ENCODE measurements around the gene RORB.

RORB gene

DNA sequence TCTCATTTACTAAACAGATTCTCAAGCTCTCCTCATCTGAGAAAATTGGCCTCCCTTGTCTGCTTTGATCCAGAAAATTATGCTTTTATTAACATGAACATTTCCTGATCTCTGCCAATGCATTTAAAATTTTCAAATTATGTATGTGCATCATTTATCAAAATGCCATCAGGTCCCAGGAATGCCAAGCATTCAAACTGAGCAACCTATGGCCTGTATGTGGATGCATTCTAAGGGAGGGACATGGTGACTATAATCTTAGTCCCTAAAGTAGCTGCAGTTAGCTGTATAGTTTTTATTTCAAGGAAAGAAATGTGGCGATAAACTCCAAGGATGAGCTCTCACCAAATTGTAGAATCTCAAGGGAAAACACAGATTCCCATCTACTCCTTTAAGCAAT is 9.7 kb upstream of the RORB start:
- DNase-seq (ENCODE audit: extremely low read depth, low read depth) = no peak
- TF ChIP-seq, protein P1, sequence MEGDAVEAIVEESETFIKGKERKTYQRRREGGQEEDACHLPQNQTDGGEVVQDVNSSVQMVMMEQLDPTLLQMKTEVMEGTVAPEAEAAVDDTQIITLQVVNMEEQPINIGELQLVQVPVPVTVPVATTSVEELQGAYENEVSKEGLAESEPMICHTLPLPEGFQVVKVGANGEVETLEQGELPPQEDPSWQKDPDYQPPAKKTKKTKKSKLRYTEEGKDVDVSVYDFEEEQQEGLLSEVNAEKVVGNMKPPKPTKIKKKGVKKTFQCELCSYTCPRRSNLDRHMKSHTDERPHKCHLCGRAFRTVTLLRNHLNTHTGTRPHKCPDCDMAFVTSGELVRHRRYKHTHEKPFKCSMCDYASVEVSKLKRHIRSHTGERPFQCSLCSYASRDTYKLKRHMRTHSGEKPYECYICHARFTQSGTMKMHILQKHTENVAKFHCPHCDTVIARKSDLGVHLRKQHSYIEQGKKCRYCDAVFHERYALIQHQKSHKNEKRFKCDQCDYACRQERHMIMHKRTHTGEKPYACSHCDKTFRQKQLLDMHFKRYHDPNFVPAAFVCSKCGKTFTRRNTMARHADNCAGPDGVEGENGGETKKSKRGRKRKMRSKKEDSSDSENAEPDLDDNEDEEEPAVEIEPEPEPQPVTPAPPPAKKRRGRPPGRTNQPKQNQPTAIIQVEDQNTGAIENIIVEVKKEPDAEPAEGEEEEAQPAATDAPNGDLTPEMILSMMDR (IDR thresholded peaks at IDR 0.05; ENCODE audit: low read depth, low read length) = no peak

DNA sequence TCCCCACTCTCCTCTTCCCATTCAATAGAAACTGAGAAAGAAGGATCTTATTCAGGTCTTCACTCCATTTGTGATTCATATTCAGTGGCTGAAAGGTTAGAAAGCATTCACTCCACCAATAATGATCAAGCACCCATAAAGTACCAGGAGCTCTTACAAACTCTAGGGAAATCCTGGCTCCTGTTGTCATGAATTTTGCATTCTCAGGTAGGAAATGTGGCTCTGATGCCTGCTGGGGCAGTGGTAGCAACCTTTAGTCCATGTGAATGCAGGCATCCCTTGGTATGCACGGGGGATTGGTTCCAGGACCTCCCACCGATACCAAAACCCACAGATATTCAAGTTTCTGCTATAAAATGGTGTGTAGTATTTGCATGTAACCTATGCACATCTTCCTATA is 3.6 kb upstream of the RORB start:
- no peak for DNase-seq (ENCODE audit: extremely low read depth, low read depth)
- TF ChIP-seq, protein P1 (IDR thresholded peaks at IDR 0.05; ENCODE audit: low read depth, low read length) = no peak

DNA sequence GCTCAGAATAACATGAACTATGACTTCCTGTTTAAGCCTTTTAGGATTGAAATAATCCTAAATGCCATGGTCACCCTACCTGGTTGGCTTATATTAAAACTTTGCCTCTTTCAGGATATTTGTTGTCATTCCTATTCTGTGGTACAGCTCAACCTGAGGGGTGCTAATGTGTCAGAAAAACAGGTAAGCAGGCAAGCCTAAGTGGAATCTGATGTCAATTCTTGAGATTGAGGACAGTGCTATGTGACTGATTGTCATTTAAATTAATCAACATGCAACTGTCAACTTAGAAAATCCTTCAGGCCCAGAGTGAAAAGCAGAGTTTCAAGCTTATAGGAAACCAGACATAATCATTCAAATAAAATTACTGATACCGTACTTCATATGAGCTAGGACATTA is 2.6 kb upstream of the RORB start:
- DNase-seq (ENCODE audit: extremely low read depth, low read depth) = no peak
- TF ChIP-seq, protein P1 (IDR thresholded peaks at IDR 0.05; ENCODE audit: low read depth, low read length) = no peak

DNA sequence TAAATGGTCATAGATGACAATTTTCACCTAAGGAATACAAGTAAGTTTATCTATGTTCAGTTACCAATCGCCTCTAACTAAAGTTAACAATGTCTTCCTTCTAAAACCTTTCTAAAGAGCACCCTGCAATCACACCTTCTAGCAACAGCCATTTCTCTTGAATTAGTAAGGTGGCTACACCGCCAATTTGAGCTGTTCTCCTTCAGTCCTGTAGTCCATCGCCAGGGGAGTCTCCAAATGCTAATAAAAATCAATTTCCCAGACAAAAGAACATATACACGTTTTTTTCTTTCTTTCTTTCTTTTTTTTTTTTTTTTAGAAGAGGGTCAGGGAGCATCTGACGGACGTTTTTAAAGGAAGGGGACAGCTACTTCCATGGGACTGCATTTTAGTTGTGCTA is 729 bp upstream of the RORB start:
- TF ChIP-seq, protein P1 (IDR thresholded peaks at IDR 0.05; ENCODE audit: low read depth, low read length) = no peak
- DNase-seq (ENCODE audit: extremely low read depth, low read depth) = no peak

DNA sequence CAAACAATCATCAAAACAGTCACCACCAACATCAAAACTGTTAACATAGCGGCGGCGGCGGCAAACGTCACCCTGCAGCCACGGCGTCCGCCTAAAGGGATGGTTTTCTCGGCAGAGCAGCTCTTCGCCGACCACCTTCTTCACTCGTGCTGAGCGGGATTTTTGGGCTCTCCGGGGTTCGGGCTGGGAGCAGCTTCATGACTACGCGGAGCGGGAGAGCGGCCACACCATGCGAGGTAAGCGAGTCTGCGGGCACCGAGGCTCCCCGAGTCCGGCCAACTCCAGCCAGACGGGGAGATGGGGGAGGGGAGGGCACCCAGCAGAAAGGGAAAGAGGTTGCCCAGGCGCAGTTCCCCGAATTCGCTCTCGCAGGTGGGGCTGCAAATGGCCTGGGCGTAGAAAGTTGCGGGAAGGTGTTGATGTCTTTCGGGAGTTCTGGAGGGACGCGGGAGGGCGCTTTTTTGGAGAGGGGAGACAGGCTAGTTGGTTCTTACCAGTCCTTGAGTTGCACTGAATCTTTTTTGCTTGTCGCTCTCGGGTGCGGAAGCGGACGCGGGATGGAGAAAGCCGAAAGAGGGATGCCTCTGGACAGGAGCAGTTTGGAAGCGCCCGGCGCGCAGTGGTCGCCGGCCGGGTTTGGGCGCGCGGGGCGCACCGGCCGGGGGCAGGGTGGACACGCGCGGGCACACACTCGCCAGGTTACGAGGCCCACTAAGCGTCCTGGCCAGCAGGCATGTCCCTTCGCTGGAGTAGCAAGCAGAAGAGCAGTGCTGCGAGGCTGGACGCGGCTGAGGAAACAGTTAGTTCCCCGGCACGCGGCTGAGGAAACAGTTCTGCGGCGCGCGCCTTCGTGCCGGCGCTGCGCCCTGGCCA is 849 bp downstream of the RORB start:
- DNase-seq (ENCODE audit: extremely low read depth, low read depth) = no peak
- TF ChIP-seq, protein P1 (IDR thresholded peaks at IDR 0.05; ENCODE audit: low read depth, low read length) = no peak

DNA sequence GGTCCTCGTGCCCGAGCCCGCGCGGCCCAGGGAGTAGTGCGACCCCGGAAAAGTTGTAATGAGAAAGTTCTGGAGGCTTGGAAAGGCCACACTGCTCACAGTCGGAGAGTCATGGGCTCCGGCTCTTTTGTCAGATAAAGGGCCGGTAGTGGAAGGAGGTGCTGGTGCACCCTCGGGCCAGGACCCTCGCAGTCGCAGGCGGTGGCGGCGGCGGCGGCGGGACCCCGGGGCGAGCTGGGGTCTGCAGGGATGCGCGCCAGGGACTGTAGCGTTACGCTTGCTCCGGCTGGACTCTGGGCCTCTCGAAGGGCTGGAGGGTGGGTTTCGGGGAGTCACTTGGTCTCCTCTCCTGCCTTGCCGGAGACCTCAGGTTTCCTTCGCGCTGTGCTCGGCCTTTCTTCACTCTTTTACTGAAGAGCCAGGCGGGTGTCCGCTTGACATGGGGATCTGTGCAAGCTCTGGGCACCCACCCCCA is 1.5 kb downstream of the RORB start:
- TF ChIP-seq, protein P1 (IDR thresholded peaks at IDR 0.05; ENCODE audit: low read depth, low read length) = no peak
- no peak for DNase-seq (ENCODE audit: extremely low read depth, low read depth)

DNA sequence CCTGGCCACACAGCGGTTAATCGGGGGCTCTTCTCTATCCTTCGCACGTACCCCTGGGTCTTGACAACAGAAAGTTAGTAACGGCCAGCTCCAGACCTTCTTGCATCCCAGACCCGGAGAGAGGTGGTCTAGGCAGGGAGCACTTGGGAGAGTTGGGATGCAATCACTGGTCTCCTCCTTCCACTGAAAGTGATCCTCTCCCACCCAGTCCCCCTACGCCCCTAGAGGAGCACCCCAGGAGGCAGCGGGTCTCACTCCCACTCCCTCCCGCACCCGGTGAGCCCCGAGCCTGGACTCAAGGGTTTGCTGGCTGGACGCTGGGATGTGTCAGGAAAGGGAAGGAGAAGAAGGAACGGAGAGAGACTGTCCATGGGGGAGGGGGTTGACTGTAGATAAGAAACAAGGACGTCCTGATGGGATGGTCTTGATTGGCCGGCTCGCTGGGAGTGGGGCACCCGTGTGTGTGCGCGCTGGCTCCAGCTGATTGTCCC is 2.0 kb downstream of the RORB start:
- no peak for DNase-seq (ENCODE audit: extremely low read depth, low read depth)
- TF ChIP-seq, protein P1 (IDR thresholded peaks at IDR 0.05; ENCODE audit: low read depth, low read length) = no peak
